ENCODE data around the gene ANTXRL.
"Not testable (repeated sequence)": the region's sequence is repeated elsewhere in the genome, so short reads cannot be mapped to it uniquely, and the experiment has no call there.

ANTXRL gene

DNA sequence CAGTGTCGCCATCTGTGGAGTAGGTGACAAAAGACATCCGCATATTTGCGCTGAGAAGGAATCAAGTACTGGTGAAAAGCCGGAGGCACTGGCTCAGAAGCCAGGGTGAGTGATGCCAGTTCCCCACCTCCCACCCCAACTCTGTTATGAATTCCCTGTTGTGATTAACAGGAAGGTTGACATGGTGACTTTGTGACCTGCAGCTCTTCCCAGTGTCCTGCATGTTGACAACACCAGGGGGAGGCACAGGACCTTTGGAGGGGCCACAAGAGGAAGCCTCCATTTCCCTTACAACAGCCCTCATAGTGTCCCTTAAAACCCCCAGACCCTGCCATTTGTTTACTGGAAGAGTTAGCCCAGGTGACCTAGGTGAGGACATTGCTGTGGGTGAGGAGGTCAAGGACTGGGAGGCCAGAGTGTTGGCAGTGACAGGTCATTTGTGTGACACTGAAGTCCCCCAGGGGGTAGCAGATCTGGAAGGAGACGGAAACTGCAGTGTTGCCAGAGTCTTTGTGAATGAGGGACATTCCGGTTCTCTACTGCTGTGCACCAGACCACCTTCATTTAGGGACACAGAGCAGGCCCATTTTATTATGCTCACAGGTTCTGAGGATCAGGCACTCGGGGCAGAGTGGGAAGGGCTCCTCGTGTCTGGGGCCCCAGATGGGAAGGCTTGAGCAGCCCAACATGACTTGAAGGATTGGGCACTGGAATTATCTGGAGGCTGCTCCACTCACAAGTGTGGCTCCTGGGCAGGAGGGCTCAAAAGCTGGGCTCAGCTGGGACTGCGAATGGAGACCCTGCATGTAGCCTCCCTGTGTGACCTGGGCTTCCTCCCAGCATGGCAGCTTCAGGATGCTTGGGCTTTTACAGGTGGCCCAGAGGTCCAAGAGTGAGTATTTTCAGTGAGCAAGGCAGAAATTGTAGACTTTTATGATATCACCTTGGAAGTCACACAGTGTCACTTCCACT, 13.0 kb upstream of the ANTXRL start:
- DNase-seq = no peak

DNA sequence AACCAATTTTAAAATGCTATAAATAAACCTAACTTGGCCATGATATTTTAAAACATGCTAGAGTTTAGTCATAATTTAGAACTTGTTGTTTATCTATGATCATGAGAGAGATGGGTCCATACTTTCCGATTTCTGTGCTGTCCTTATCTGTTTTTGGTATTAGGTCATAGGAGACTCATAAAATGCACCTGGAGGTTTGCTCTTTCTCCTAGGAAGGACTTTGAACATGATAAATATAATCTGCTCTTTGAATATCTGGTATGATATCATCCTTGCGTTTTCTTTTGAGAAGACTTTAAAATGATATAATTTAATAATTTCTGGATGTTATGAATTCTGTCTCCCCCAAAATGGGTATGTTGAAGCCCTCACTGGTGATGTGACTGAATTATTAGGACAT, 9.0 kb upstream of the ANTXRL start:
- no peak for DNase-seq

DNA sequence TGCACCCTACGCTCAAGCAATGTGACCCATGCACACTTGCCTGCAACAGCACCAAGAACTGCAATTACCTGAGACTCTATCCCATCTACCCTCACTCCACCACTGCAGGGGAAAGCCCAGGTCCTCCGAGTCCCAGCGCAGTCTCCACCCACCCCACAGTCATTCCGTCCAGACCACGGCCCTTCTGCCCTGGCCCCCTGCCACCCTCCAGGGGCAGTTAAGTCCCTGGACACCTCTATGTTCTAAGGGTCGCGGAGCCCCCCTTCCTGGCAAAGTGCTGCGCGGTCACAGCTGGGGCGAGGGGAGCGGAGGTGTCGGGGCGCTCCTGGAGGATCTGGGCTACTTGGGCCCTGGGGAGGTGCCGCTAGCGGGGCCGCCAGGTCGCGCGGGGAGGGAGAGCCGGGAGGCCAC, 4.4 kb upstream of the ANTXRL start:
- DNase-seq = not testable (repeated sequence)

DNA sequence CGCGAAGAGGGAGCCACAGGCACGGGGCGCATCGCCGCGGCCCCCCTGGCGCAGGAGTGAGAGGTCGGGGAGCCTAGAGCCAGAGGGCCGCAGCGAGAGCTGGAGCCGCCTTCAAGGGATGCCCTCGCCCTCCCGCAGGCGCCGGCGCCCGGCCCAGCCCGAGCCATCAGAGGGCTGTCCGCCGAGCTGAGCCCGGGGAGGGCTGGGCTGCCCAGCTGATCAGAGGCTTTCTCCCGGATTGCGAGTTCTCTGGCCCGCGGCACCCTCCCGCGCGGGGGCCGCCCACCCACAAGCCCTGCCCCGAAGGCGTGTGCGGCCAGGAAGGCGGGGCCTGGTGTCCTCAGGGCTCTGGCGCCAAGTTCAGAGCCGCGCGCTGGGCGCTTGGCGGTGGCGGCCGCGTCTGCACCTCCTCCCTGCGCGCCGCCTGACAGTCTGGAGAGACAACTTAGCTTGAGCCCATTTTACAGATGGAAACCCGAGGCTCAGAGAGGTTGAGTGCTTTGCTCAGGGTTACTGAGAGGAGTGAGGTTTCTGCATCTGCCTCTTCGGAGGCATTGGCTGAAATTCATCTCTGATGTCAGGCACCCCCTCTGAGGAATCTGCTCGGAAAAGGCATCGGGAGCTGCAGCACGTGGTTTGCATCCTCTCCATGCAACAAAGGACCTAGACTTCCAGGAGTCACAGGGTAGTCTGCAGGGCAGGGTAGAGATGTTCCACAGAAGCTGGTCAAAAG, 3.8 kb upstream of the ANTXRL start:
- DNase-seq = peak in 12 of 14 donors; percentile 22 to 86 (median 70)

DNA sequence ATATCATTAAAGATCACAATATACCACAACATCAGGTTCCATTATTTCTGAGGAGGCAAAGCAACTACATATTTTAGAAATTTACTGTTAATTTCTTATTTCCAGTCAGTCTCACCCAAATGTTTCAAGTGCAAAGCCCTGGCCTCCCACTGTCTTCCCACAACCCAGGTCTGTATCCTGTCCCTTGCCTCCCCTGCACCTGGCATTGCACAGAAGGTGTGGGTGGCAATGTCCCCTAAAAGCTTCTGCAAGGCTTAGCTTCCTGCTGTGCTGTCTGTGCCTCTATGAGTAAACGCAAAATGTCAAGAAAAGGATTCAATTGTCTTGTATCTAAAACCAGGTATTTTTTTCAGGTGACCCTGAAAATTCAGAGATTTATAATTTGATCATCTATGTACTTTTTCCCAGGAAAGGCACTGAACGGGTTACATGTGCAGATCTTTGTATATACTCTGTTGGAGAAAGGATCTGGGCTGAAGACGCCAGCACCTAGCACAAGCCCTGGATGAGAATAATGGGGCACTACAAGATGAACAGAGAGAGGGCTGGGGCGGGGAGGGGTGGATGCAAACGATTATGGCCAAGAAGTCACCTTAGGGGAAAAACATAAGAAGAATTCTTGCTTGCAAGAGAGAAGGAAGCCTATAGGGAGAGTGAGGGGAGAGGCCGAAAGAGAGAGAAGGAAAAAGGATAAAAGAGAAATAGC, 3.1 kb upstream of the ANTXRL start:
- no peak for DNase-seq

DNA sequence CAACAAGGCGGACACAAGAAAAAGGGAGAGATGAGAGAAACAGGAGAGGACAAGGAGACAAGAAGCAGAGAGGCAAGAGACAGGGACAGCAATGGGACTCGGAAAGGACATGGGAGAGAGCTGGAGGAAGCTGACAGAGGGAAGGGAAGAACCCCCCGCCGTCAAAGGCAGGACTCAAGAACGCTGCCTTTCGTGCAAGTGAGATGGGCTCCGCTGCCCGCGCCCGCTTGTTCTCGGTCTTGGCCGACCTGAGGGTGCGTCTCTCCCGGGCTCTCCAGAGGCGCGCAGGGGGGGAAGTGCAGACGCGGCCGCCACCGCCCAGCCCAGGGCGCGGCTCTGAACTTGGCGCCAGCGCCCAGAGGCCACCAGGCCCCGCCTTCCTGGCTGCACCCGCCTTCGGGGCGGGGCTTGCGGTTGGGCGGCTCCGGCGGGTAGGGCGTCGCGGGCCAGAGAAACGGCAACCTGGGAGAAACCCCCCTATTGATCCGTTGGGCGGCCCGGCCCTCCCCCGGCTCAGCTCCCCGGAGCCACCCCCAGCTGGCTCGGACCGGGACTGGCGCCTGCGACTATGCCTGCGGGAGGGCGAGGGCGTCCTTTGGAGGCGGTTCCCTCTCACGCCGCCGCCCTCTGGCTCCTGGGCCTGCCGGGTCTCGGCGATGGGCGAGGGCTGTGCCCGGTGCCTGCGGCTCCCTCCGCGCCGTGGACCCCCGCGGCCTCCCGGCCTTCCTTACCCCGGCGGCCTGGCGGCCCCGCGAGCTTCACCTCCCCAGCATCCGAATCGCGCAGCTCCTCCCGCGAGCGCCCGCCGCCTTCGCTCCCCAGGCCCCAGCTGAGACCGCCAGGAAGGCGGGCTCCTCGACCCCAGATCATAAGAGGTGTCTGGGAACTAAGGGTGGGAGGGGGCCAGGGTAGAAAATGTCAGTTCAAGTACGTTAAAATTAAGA, 2.2 kb upstream of the ANTXRL start:
- peak in 12 of 14 donors; percentile 24 to 86 (median 62) for DNase-seq

DNA sequence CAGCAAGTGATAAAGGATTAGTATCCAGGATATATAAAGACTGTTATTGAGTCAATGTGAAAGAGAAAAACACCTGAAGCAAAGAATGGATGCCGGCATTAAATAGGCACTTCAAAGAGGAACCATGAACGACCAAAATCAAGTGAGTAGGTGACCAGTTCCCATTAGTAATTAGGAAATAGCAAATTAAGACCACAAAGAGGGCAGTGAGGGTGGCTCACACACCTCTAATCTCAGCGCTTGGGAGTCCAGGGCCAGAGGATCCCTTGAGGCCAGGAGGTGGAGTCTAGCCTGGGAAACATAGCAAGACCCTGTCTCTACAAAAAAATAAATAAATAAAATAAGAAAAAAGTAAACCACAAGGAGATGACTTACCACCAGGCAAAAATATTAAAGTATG, 1.5 kb upstream of the ANTXRL start:
- DNase-seq = no peak

DNA sequence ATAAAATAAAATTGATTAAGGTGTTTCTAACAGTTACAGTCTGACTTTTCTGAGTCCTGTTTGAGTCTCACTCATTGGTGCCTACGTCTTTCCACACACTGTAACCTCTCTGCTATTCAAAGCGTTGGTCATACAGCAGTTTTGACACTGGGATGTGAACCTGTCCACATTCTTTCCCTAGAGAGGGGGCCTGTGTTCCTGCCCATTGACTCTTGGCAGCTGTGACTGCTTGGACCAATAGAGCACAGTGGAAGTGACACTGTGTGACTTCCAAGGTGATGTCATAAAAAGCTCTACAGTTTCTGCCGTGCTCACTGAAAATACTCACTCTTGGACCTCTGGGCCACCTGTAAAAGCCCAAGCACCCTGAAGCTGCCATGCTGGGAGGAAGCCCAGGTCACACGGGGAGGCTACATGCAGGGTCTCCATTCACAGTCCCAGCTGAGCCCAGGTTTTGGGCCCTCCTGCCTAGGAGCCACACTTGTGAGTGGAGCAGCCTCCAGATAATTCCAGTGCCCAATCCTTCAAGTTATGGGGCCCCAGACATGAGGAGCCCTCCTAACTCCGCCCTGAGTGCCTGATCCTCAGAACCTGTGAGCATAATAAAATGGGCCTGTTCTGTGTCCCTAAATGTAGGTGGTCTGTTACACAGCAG, 704 bp upstream of the ANTXRL start:
- no peak for DNase-seq

DNA sequence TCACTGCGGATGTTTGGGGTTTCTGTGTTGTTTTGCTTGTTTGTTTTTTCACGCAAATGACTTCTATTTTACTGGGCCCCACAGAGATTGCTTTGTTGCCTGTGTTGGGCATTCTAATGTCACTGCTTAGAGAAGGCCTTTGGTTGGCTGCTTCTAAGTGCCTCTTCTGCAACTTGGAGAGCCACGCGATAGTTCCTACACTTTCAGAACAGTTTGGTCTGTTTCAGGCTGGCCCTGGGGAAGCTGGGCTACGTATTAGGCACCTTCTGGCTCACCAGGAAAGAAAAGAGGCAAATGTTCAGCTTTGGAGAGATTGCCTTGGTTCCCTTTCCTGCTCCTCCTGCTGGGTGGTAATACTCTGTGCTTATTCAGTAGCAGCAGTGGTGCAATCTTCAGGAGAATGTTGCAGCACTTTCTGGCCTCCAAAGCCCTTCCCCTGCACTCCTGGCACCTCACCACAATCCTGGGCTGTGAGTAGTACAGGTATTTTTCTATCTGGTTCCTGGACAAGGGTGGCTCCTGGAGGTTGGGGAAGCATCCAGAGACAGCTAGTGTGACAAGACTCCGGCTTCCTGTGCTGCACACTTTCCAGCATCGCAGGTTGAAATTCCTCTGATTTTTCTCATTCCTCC, 1.2 kb downstream of the ANTXRL start:
- no peak for DNase-seq

DNA sequence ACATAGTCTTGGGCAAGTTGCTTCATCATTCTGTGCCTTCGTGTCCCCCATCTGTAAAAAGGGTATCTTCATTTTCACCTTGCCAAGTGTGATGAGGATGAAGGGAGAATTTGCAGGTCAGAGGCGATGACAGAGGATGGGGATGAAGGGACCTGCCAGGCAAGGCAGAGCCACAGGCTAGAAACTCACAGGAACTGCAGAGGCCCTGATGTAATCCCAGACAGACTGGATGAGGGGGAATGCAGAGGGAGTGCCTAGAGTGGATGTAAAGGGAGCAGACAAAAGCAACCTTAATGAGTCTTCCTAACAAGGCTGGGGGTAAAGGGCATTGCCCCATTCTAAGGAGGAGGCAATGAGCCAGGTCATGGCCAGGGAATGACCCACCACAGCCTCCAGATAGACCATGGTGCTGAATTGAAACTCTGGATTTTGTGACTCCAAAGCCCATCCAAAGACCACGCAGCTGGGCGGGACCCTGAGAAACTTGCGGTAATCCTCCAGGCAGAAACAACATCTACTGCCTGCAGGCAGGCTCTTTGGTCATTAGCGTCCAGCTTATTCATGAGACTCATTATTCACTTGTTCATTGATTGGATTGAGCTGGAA, 1.9 kb downstream of the ANTXRL start:
- DNase-seq = no peak

DNA sequence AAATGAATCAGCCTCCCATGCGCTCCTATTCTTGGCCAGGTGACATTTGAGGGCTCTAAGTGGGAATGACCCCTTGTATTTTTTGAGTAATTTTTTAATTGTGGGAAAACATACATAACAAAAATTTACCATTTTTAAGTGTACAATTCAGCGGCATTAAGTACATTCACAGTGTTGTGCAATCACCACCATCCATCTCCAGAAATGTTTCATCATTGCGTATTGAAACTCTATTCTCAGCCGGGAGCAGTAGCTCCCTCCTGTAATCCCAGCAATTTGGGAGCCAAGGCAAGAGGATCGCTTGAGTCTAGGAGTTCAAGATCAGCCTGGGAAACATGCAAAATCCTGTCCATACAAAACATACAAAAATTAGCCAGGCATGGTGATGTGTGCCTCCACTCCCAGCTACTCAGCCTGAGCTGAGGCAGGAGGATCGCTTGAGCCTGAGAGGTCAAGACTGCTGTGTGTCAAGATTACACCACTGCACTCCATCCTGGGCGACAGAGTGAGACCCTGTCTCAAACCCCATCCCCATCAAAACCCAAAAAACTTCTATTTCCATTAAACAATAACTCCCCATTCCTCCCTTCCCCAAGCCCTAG, 2.5 kb downstream of the ANTXRL start:
- DNase-seq = no peak

DNA sequence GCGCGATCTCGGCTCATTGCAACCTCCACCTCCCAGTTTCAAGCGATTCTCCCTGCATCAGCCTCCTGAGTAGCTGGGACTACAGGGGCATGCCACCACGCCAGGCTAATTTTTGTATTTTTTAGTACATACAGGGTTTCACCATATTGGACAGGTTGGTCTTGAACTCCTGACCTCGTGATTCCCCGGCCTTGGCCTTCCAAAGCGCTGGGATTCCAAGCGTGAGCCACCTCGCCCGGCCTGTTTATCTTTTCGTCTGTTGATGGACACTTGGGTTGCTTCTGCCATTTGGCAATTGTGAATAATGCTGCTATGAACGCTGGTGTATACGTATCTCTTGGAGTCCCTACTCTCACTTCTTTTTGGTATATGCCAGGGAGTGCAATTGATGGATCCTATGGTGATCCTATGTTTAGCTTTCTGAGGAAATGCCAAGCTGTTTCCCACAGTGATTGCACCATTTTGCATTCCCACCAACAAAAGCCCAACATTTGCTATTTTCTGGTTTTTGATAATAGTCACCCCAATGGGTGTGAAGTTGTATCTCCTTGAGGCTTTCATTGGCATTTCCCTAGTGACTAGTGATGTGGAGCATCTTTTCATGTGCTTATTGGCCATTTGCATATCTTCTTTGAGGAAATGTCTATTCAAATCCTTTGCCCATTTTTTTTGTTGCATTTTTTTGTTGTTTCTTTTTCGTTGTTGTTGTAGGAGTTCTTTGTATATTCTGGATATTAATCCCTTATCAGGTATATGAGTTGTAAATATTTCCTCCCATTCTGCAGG, 3.5 kb downstream of the ANTXRL start:
- DNase-seq = no peak

DNA sequence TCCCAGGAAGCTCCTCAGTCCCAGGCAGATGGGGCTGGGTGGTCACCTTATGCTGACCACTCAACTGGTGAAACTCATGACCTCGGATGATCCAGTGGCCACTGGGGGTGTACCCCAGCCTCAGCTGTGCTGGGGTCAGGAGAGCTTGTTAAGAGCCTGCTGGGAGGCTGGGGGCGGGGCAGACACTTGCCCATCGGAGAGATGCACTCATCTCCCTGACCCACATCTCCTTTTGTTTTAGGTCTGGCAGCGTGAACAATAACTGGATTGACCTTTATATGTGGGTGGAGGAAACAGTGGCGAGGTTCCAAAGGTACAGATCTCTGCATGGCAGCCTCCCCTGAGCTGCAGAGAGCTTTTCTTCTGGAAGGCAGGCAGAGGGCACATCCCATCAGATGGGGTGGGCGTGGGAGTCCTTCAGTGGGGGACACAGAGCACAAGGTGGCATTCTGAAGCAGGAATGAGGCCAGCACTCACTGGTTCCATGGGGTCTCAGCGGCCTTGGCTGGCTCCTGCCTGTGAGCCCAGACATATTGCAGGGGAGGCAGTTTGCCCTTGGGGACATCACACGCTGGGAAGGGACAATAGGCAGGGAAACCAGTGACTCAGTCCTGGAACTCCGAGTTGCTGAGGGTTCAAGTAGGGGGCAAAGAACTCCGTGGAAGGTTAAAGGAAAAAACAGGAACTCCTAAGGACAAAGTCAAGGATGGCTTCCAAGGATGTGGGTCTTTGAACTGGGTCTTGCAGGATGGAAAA, 5.2 kb downstream of the ANTXRL start:
- peak in 1 of 14 donors; percentile 12 for DNase-seq

DNA sequence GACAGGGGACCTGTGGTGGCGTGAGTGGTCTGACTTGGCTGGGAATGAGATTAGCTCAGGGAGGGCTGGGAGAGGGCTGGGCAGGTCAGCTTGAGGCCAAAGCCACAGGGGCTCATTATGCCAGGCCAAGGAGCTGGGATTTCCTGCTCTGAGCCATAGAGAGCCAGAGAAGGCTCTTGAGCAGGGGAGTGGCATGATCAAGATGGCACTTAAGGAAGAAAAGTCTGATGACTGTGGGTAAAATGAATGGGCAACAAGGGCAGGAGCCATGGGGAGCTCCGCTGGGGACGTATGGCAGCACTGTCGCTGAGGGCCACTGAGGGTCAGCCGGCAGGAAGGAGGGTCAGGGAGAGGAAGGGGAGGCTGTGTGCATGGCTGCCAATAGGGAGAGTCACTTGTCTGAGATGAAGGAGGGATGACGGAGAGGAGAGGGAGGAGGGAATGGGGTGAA, 5.8 kb downstream of the ANTXRL start:
- no peak for DNase-seq

DNA sequence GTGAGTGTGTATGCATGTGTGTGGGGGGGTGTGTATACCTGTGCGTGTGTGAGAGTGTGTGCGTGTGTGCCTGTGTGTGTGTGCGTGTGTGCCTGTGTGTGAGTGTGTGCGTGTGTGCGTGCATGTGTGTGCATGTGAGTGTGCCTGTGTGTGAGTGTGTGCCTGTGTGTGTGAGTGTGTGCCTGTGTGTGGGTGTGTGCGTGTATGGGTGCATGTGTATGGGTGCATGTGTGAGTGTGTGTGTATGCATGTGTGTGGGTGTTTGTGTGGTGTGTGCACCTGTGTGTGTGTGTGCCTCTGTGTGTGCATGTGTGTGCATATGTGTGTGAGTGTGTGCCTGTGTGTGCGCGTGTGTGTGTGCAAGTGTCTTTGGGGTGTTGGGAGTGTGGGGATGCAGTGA, 6.4 kb downstream of the ANTXRL start:
- no peak for DNase-seq

DNA sequence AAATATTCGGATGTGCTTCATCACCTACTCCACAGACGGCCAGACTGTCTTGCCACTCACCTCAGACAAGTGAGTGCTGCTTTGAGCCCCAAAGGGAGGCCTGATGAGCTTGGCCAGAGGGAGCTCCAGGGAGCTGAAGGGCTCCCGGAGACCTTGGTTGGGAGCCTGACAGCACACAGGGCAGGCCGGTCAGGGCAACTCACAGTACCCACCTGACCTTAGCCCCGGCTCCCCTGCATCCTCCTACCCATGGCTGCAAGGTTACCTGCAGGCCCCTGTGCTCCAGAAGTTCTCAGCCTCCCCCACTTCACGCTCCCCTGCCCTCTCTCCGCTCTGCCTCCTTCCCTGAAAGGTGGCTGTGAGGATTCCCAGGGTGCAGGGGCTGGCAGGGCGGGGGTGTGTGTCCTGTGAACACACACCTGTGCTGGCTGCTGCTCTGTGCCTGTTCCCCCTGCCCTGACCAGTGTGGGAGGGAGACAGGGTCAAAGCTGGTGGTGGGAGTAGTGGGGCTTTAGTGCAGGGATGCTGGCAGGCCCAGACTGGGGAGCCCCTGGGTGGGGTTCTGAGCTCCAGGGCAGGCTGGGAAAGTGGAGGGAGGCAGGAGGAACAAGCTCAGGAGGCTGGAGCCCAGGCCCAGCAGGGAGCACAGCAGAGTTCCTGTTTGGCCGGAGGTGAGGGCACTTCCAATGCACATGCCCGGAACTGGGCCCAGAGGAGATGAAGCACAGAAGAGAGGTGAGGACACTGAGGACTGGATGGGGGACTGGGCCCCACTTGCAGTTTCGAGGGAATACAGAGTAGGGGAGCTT, 7.2 kb downstream of the ANTXRL start:
- DNase-seq = no peak

DNA sequence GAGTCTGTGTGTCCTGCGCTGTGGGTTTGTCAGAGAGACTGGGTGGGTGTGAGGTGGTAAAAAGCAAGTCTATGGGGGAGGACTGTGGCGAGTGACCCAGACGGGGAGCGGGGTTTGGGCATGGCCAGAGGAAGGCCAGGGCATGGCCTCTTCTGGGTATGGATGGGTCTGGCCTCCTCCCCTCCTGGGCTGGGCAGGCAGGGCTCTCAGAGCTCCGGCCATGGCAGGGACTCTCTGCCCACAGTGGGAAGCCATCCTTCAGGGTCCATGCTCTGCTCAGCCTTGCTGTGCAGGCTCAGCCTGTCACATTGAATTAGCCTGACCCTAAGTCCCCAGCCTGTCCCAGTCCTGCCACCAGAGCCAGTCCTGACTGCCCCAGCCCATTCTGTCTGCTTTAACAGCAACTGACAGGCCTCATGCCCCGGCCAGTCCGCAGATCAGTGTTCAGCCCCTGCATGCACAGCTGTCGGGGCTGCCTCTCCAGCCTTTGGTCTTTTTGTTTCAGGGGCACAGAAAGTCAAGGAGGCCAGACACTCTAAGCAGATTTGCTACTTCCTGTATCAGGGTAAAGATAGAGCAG, 7.9 kb downstream of the ANTXRL start:
- no peak for DNase-seq

Measured in C1 segment of cervical spinal cord (tissue), 14 donors.